ENCODE measurements around the gene RGS13.

RGS13 gene

GRCh38 chr1:192620071-192620635, 15.8 kb upstream of the RGS13 start:
- TF ChIP-seq POLR2A (IDR thresholded peaks at IDR 0.05; ENCODE audit: low read depth, low read length), result no peak
- TF ChIP-seq TAF1 (IDR thresholded peaks at IDR 0.05; ENCODE audit: low read depth, low read length), result no peak
- TF ChIP-seq SPI1 (IDR thresholded peaks at IDR 0.05; ENCODE audit: low read depth, low read length), result no peak
- TF ChIP-seq POU2F2 (IDR thresholded peaks at IDR 0.05; ENCODE audit: low read depth, low read length), result no peak
- no peak for TF ChIP-seq PAX5 (IDR thresholded peaks at IDR 0.05; ENCODE audit: insufficient read depth, low read length, severe bottlenecking)
- no peak for TF ChIP-seq POLR2AphosphoS5 (IDR thresholded peaks at IDR 0.05; ENCODE audit: low read depth, low read length)
- FAIRE-seq (peak; percentile 50), DNase-seq (ENCODE audit: insufficient read length, low spot score) (no peak)

GRCh38 chr1:192626366-192627179, 9.4 kb upstream of the RGS13 start:
- peak; percentile 57 for FAIRE-seq

GRCh38 chr1:192627901-192628300, 8.0 kb upstream of the RGS13 start:
- DNase-seq (ENCODE audit: insufficient read length, low spot score) (no peak), FAIRE-seq (no peak)
- no peak for TF ChIP-seq POLR2A (IDR thresholded peaks at IDR 0.05; ENCODE audit: low read depth, low read length)
- no peak for TF ChIP-seq SPI1 (IDR thresholded peaks at IDR 0.05; ENCODE audit: low read depth, low read length)
- no peak for TF ChIP-seq PAX5 (IDR thresholded peaks at IDR 0.05; ENCODE audit: insufficient read depth, low read length, severe bottlenecking)
- no peak for TF ChIP-seq POU2F2 (IDR thresholded peaks at IDR 0.05; ENCODE audit: low read depth, low read length)
- TF ChIP-seq TAF1 (IDR thresholded peaks at IDR 0.05; ENCODE audit: low read depth, low read length), result no peak
- no peak for TF ChIP-seq POLR2AphosphoS5 (IDR thresholded peaks at IDR 0.05; ENCODE audit: low read depth, low read length)

More at GRCh38 chr1:192626366-192627179, 9.4 kb upstream of the RGS13 start:
- no peak for TF ChIP-seq TAF1 (IDR thresholded peaks at IDR 0.05; ENCODE audit: low read depth, low read length)
- no peak for TF ChIP-seq POLR2A (IDR thresholded peaks at IDR 0.05; ENCODE audit: low read depth, low read length)
- TF ChIP-seq SPI1 (IDR thresholded peaks at IDR 0.05; ENCODE audit: low read depth, low read length), result no peak
- no peak for DNase-seq (ENCODE audit: insufficient read length, low spot score)

GRCh38 chr1:192628396-192629057, 7.4 kb upstream of the RGS13 start:
- DNase-seq (ENCODE audit: insufficient read length, low spot score) (no peak), FAIRE-seq (no peak)
- TF ChIP-seq TAF1 (IDR thresholded peaks at IDR 0.05; ENCODE audit: low read depth, low read length) (no peak), PAX5 (IDR thresholded peaks at IDR 0.05; ENCODE audit: insufficient read depth, low read length, severe bottlenecking) (no peak), POLR2A (IDR thresholded peaks at IDR 0.05; ENCODE audit: low read depth, low read length) (no peak), POLR2AphosphoS5 (IDR thresholded peaks at IDR 0.05; ENCODE audit: low read depth, low read length) (no peak), SPI1 (IDR thresholded peaks at IDR 0.05; ENCODE audit: low read depth, low read length) (no peak), POU2F2 (IDR thresholded peaks at IDR 0.05; ENCODE audit: low read depth, low read length) (no peak)

- FAIRE-seq, result peak; percentile 5
- no peak for DNase-seq (ENCODE audit: insufficient read length, low spot score)
- TF ChIP-seq SPI1 (IDR thresholded peaks at IDR 0.05; ENCODE audit: low read depth, low read length) (no peak), PAX5 (IDR thresholded peaks at IDR 0.05; ENCODE audit: insufficient read depth, low read length, severe bottlenecking) (no peak), TAF1 (IDR thresholded peaks at IDR 0.05; ENCODE audit: low read depth, low read length) (no peak), POLR2AphosphoS5 (IDR thresholded peaks at IDR 0.05; ENCODE audit: low read depth, low read length) (no peak), POLR2A (IDR thresholded peaks at IDR 0.05; ENCODE audit: low read depth, low read length) (no peak), POU2F2 (IDR thresholded peaks at IDR 0.05; ENCODE audit: low read depth, low read length) (no peak)
Observed at GRCh38 chr1:192629612-192630011, 6.3 kb upstream of the RGS13 start.

GRCh38 chr1:192630521-192631287, 5.2 kb upstream of the RGS13 start:
- FAIRE-seq (no peak), DNase-seq (ENCODE audit: insufficient read length, low spot score) (no peak)
- TF ChIP-seq SPI1 (IDR thresholded peaks at IDR 0.05; ENCODE audit: low read depth, low read length), result no peak
- TF ChIP-seq POLR2A (IDR thresholded peaks at IDR 0.05; ENCODE audit: low read depth, low read length), result no peak
- TF ChIP-seq PAX5 (IDR thresholded peaks at IDR 0.05; ENCODE audit: insufficient read depth, low read length, severe bottlenecking), result no peak
- no peak for TF ChIP-seq POLR2AphosphoS5 (IDR thresholded peaks at IDR 0.05; ENCODE audit: low read depth, low read length)
- no peak for TF ChIP-seq TAF1 (IDR thresholded peaks at IDR 0.05; ENCODE audit: low read depth, low read length)
- no peak for TF ChIP-seq POU2F2 (IDR thresholded peaks at IDR 0.05; ENCODE audit: low read depth, low read length)

GRCh38 chr1:192631749-192632148, 4.2 kb upstream of the RGS13 start:
- FAIRE-seq (no peak), DNase-seq (ENCODE audit: insufficient read length, low spot score) (no peak)
- TF ChIP-seq SPI1 (IDR thresholded peaks at IDR 0.05; ENCODE audit: low read depth, low read length), result no peak
- no peak for TF ChIP-seq TAF1 (IDR thresholded peaks at IDR 0.05; ENCODE audit: low read depth, low read length)
- no peak for TF ChIP-seq POU2F2 (IDR thresholded peaks at IDR 0.05; ENCODE audit: low read depth, low read length)
- TF ChIP-seq POLR2AphosphoS5 (IDR thresholded peaks at IDR 0.05; ENCODE audit: low read depth, low read length), result no peak
- no peak for TF ChIP-seq POLR2A (IDR thresholded peaks at IDR 0.05; ENCODE audit: low read depth, low read length)
- no peak for TF ChIP-seq PAX5 (IDR thresholded peaks at IDR 0.05; ENCODE audit: insufficient read depth, low read length, severe bottlenecking)

GRCh38 chr1:192632188-192632587, 3.8 kb upstream of the RGS13 start:
- DNase-seq (ENCODE audit: insufficient read length, low spot score), result no peak
- TF ChIP-seq TAF1 (IDR thresholded peaks at IDR 0.05; ENCODE audit: low read depth, low read length) (no peak), SPI1 (IDR thresholded peaks at IDR 0.05; ENCODE audit: low read depth, low read length) (no peak), POLR2A (IDR thresholded peaks at IDR 0.05; ENCODE audit: low read depth, low read length) (no peak), PAX5 (IDR thresholded peaks at IDR 0.05; ENCODE audit: insufficient read depth, low read length, severe bottlenecking) (no peak), POLR2AphosphoS5 (IDR thresholded peaks at IDR 0.05; ENCODE audit: low read depth, low read length) (no peak), POU2F2 (IDR thresholded peaks at IDR 0.05; ENCODE audit: low read depth, low read length) (no peak)

More at GRCh38 chr1:192632188-192632587, 3.8 kb upstream of the RGS13 start:
- FAIRE-seq, result no peak
